GM23338 (cell line): ENCODE data around the gene CALY. TPM values are rescaled to one million over a fixed set of nuclear protein-coding genes. Genes with fewer than 3 reads are reported as not detected.

ENCODE experiments used
- ATAC-seq: fragments of 200-7000 bp; cut with Tn5 transposase; 3 replicates; pipeline ENCODE4 v1.9.1; 2020
- DNase-seq: peaks from one replicate; pipeline ENCODE4 v3.0.0-alpha.2; 2015; ENCODE audit warnings: low spot score
- H2AFZ ChIP-seq: fragments of 200-600 bp; sonication (generic); 2 replicates; pipeline ENCODE4 v1.8.0; 2016; ENCODE audit warnings: antibody characterized with exemption, mild to moderate bottlenecking, moderate library complexity
- H3F3A ChIP-seq: fragments of 200-600 bp; sonication (generic); replicated peaks from 2 replicates; pipeline ENCODE4 v1.8.0; 2017; ENCODE audit warnings: antibody characterized with exemption, mixed run types, low read depth
- H3K27ac ChIP-seq: fragments of 200-600 bp; sonication (generic); 2 replicates; pipeline ENCODE4 v1.6.1; 2016; ENCODE audit warnings: low read depth
- H3K27me3 ChIP-seq: fragments of 200-600 bp; sonication (generic); 2 replicates; pipeline ENCODE4 v1.8.0; 2016; ENCODE audit warnings: mild to moderate bottlenecking, mixed run types, moderate library complexity; ENCODE audit not compliant: insufficient read depth
- H3K36me3 ChIP-seq: fragments of 200-600 bp; sonication (generic); 2 replicates; pipeline ENCODE4 v1.8.0; 2016; ENCODE audit warnings: mild to moderate bottlenecking; ENCODE audit not compliant: insufficient read depth
- H3K4me1 ChIP-seq: fragments of 200-600 bp; sonication (generic); 2 replicates; pipeline ENCODE4 v1.8.0; 2016; ENCODE audit warnings: mild to moderate bottlenecking, moderate library complexity; ENCODE audit not compliant: insufficient read depth
- H3K4me2 ChIP-seq: fragments of 200-600 bp; sonication (generic); 2 replicates; pipeline ENCODE4 v1.7.1; 2017; ENCODE audit warnings: mixed run types
- H3K4me3 ChIP-seq: fragments of 200-600 bp; sonication (generic); 2 replicates; pipeline ENCODE4 v1.6.1; 2016; ENCODE audit warnings: mixed run types
- H3K79me2 ChIP-seq: fragments of 200-600 bp; sonication (generic); replicated peaks from 2 replicates; pipeline ENCODE4 v1.8.0; 2017; ENCODE audit warnings: mild to moderate bottlenecking; ENCODE audit not compliant: insufficient read depth
- H3K9me2 ChIP-seq: fragments of 200-600 bp; sonication (generic); 2 replicates; pipeline ENCODE4 v1.8.0; 2017; ENCODE audit not compliant: insufficient read depth
- H4K20me1 ChIP-seq: fragments of 200-600 bp; sonication (generic); replicated peaks from 2 replicates; pipeline ENCODE4 v1.8.0; 2017; ENCODE audit warnings: mild to moderate bottlenecking; ENCODE audit not compliant: insufficient read depth
- H3K27ac Mint-ChIP-seq: 2 replicates; pipeline ENCODE4 v1.8.0; 2020; ENCODE audit warnings: inconsistent platforms, mild to moderate bottlenecking, moderate library complexity, mixed read lengths
- H3K27me3 Mint-ChIP-seq: 3 replicates; pipeline ENCODE4 v1.8.0; 2022; ENCODE audit warnings: low read depth, mild to moderate bottlenecking, moderate library complexity, mixed read lengths, inconsistent platforms; ENCODE audit not compliant: insufficient read depth, poor library complexity
- H3K36me3 Mint-ChIP-seq: 3 replicates; pipeline ENCODE4 v1.8.0; 2021; ENCODE audit warnings: low read depth, mild to moderate bottlenecking, inconsistent platforms, moderate library complexity, mixed read lengths
- H3K4me1 Mint-ChIP-seq: 3 replicates; pipeline ENCODE4 v1.8.0; 2020; ENCODE audit warnings: mild to moderate bottlenecking, inconsistent platforms, mixed read lengths
- H3K4me3 Mint-ChIP-seq: 3 replicates; pipeline ENCODE4 v1.8.0; 2021; ENCODE audit warnings: moderate library complexity, mild to moderate bottlenecking, inconsistent platforms, mixed read lengths
- H3K9me3 Mint-ChIP-seq: 3 replicates; pipeline ENCODE4 v1.8.0; 2020; ENCODE audit warnings: moderate library complexity, mild to moderate bottlenecking, inconsistent platforms, mixed read lengths
- EZH2 ChIP-seq: fragments of 200-600 bp; sonication (generic); IDR thresholded peaks from one replicate; pipeline ENCODE4 v1.8.0; 2017; ENCODE audit warnings: antibody characterized with exemption, mild to moderate bottlenecking, low read depth; ENCODE audit not compliant: unreplicated experiment
- EZH2phosphoT487 ChIP-seq: fragments of 200-600 bp; sonication (generic); IDR thresholded peaks from one replicate; pipeline ENCODE4 v1.8.1; 2018; ENCODE audit warnings: antibody characterized with exemption; ENCODE audit not compliant: unreplicated experiment
- POLR2AphosphoS5 ChIP-seq: IDR thresholded peaks from 2 replicates; pipeline ENCODE4 v1.6.1; 2016; ENCODE audit warnings: antibody characterized with exemption, low read depth
- ZNF114 ChIP-seq: fragments of 250-450 bp; sonication (Bioruptor Pico); IDR thresholded peaks from 2 replicates; pipeline ENCODE4 v1.5.0; 2020; ENCODE audit warnings: mild to moderate bottlenecking, moderate library complexity
- ZNF331 ChIP-seq: fragments of 250-450 bp; sonication (Bioruptor Pico); IDR thresholded peaks from 2 replicates; pipeline ENCODE4 v1.5.0; 2020; ENCODE audit warnings: low read depth, mild to moderate bottlenecking, moderate library complexity
- polyA plus RNA-seq: library from polyadenylated mRNA; unstranded; fragments of >200 nt; fragmentation: Nextera tagmentation; extraction: Ambion mirVana; gene quantifications from 2 replicates; pipeline ENCODE4 v1.2.1, GENCODE V29; 2016
- total RNA-seq: library from RNA; depleted of rRNA; stranded (reverse); fragments of >200 nt; shearing (Covaris generic); gene quantifications from 2 replicates; pipeline ENCODE4 v1.2.3, GENCODE V29; 2014
- TF ChIP-seq, protein P1 (sequence below): fragments of 250-450 bp; sonication (Bioruptor Pico); IDR thresholded peaks from 2 replicates; pipeline ENCODE4 v1.5.0; 2020; ENCODE audit warnings: mild to moderate bottlenecking, moderate library complexity
- TF ChIP-seq, protein P2 (sequence below): IDR thresholded peaks from 2 replicates; pipeline ENCODE4 v1.6.1; 2016; ENCODE audit warnings: antibody characterized with exemption

The CALY gene
- total and polyA plus RNA-seq, 2 experiments from 2014 or later: 1.0 to 8.0 TPM

- TF ChIP-seq, protein P1, sequence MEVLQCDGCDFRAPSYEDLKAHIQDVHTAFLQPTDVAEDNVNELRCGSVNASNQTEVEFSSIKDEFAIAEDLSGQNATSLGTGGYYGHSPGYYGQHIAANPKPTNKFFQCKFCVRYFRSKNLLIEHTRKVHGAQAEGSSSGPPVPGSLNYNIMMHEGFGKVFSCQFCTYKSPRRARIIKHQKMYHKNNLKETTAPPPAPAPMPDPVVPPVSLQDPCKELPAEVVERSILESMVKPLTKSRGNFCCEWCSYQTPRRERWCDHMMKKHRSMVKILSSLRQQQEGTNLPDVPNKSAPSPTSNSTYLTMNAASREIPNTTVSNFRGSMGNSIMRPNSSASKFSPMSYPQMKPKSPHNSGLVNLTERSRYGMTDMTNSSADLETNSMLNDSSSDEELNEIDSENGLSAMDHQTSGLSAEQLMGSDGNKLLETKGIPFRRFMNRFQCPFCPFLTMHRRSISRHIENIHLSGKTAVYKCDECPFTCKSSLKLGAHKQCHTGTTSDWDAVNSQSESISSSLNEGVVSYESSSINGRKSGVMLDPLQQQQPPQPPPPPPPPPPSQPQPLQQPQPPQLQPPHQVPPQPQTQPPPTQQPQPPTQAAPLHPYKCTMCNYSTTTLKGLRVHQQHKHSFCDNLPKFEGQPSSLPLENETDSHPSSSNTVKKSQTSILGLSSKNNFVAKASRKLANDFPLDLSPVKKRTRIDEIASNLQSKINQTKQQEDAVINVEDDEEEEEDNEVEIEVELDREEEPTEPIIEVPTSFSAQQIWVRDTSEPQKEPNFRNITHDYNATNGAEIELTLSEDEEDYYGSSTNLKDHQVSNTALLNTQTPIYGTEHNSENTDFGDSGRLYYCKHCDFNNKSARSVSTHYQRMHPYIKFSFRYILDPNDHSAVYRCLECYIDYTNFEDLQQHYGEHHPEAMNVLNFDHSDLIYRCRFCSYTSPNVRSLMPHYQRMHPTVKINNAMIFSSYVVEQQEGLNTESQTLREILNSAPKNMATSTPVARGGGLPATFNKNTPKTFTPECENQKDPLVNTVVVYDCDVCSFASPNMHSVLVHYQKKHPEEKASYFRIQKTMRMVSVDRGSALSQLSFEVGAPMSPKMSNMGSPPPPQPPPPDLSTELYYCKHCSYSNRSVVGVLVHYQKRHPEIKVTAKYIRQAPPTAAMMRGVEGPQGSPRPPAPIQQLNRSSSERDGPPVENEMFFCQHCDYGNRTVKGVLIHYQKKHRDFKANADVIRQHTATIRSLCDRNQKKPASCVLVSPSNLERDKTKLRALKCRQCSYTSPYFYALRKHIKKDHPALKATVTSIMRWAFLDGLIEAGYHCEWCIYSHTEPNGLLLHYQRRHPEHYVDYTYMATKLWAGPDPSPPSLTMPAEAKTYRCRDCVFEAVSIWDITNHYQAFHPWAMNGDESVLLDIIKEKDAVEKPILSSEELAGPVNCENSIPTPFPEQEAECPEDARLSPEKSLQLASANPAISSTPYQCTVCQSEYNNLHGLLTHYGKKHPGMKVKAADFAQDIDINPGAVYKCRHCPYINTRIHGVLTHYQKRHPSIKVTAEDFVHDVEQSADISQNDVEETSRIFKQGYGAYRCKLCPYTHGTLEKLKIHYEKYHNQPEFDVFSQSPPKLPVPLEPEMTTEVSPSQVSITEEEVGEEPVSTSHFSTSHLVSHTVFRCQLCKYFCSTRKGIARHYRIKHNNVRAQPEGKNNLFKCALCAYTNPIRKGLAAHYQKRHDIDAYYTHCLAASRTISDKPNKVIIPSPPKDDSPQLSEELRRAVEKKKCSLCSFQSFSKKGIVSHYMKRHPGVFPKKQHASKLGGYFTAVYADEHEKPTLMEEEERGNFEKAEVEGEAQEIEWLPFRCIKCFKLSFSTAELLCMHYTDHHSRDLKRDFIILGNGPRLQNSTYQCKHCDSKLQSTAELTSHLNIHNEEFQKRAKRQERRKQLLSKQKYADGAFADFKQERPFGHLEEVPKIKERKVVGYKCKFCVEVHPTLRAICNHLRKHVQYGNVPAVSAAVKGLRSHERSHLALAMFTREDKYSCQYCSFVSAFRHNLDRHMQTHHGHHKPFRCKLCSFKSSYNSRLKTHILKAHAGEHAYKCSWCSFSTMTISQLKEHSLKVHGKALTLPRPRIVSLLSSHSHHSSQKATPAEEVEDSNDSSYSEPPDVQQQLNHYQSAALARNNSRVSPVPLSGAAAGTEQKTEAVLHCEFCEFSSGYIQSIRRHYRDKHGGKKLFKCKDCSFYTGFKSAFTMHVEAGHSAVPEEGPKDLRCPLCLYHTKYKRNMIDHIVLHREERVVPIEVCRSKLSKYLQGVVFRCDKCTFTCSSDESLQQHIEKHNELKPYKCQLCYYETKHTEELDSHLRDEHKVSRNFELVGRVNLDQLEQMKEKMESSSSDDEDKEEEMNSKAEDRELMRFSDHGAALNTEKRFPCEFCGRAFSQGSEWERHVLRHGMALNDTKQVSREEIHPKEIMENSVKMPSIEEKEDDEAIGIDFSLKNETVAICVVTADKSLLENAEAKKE (CRISPR knock-in tag): no peak
These were observed 58.0 kb downstream of the CALY start (continued) for GRCh38 chr10:133278577-133279265.

GRCh38 chr10:133277993-133278576 lies 58.6 kb downstream of the CALY start:
- Mint-ChIP-seq H3K27me3 (no peaks in the 10 kb centered on the region), H3K36me3 (peaks cover 10% of the 10 kb centered on the region), H3K27ac (no peak overlapping the region), H3K4me3 (no peak overlapping the region), H3K9me3 (no peaks in the 10 kb centered on the region), H3K4me1 (peaks cover 4% of the 10 kb centered on the region; the same call in 2 of the 3 replicates)
- no peak overlapping the region for H3K4me3 ChIP-seq
- no peaks in the 10 kb centered on the region for H3K79me2 ChIP-seq
- no peak overlapping the region for H3K27ac ChIP-seq
- no peaks in the 10 kb centered on the region for H3K27me3 ChIP-seq
- DNase-seq (no peak), ATAC-seq (no peak)
- H3F3A ChIP-seq: no peaks in the 10 kb centered on the region
- H3K4me1 ChIP-seq: no peaks in the 10 kb centered on the region
- H3K9me2 ChIP-seq: no peaks in the 10 kb centered on the region
- no peak overlapping the region for H3K4me2 ChIP-seq
- no peaks in the 10 kb centered on the region for H4K20me1 ChIP-seq
- no peaks in the 10 kb centered on the region for H3K36me3 ChIP-seq
- no peak overlapping the region for H2AFZ ChIP-seq
- TF ChIP-seq EZH2 (no peak), POLR2AphosphoS5 (no peak), EZH2phosphoT487 (no peak), ZNF331 (CRISPR knock-in tag) (no peak), ZNF114 (CRISPR knock-in tag) (no peak)
- TF ChIP-seq, protein P1 (CRISPR knock-in tag): no peak
- TF ChIP-seq, protein P2, sequence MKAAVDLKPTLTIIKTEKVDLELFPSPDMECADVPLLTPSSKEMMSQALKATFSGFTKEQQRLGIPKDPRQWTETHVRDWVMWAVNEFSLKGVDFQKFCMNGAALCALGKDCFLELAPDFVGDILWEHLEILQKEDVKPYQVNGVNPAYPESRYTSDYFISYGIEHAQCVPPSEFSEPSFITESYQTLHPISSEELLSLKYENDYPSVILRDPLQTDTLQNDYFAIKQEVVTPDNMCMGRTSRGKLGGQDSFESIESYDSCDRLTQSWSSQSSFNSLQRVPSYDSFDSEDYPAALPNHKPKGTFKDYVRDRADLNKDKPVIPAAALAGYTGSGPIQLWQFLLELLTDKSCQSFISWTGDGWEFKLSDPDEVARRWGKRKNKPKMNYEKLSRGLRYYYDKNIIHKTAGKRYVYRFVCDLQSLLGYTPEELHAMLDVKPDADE: no peak
